HEK293 (cell line): Measurements from ENCODE around the gene MGME1.

Experiments used
- CTCF ChIA-PET: fragments of 350-600 bp; formaldehyde crosslinking; extraction: SDS; loops from one replicate; lab custom pipeline; 2021; ENCODE audit warnings: antibody characterized with exemption; lab: Yijun Ruan, JAX
- POLR2A ChIA-PET: fragments of 300-600 bp; formaldehyde crosslinking; extraction: SDS; loops from one replicate; lab custom pipeline; 2020; ENCODE audit warnings: antibody characterized with exemption, inconsistent platforms; lab: Yijun Ruan, JAX
- H3K27ac ChIP-seq: fragments of 200-500 bp; sonication (Bioruptor generic); 2 replicates; pipeline ENCODE4 v1.5.1; 2014; ENCODE audit warnings: low read depth, low read length, control low read depth, inconsistent platforms; ENCODE audit errors: extremely low read depth
- H3K36me3 ChIP-seq, 2 experiments: fragments of 200-500 bp in 1 of 2; sonication (Bioruptor generic) in 1 of 2; 1 replicate in 1 of 2; 2 replicates in 1 of 2; pipeline ENCODE4 v1.5.1; 2014 to 2017; ENCODE audit warnings: inconsistent platforms in 2 of 2, low read length in 2 of 2; ENCODE audit not compliant: control insufficient read depth in 2 of 2, insufficient read depth in 1 of 2
- H3K4me1 ChIP-seq: fragments of 200-500 bp; sonication (Bioruptor generic); 2 replicates; pipeline ENCODE4 v1.5.1; 2014; ENCODE audit warnings: mild to moderate bottlenecking, low read length, inconsistent platforms; ENCODE audit not compliant: control insufficient read depth, insufficient read depth
- H3K4me3 ChIP-seq: 2 replicates; pipeline ENCODE4 v1.5.1; 2011; ENCODE audit warnings: low read depth, mild to moderate bottlenecking, control low read depth, low read length, moderate library complexity
- H3K9me3 ChIP-seq: fragments of 200-500 bp; sonication (Bioruptor generic); 2 replicates; pipeline ENCODE4 v1.5.1; 2014; ENCODE audit warnings: low read depth, low read length, inconsistent platforms; ENCODE audit not compliant: control insufficient read depth, insufficient read depth
- BCL11A ChIP-seq: fragments of 450-650 bp; formaldehyde crosslinking; IDR thresholded peaks from 2 replicates; pipeline ENCODE4 v1.5.1; 2016; ENCODE audit warnings: low read depth, missing biosample characterization, missing genetic modification characterization
- BCL6B ChIP-seq: fragments of 450-650 bp; formaldehyde crosslinking; IDR thresholded peaks from 2 replicates; pipeline ENCODE4 v1.5.1; 2017; ENCODE audit warnings: missing biosample characterization, missing genetic modification characterization
- GLI4 ChIP-seq: fragments of 450-650 bp; formaldehyde crosslinking; IDR thresholded peaks from 2 replicates; pipeline ENCODE4 v1.5.1; 2016; ENCODE audit warnings: missing biosample characterization, missing genetic modification characterization
- GLIS2 ChIP-seq: fragments of 450-650 bp; formaldehyde crosslinking; IDR thresholded peaks from 2 replicates; pipeline ENCODE4 v1.5.1; 2016; ENCODE audit warnings: missing biosample characterization, missing genetic modification characterization
- KLF7 ChIP-seq: fragments of 450-650 bp; formaldehyde crosslinking; IDR thresholded peaks from 2 replicates; pipeline ENCODE4 v1.5.1; 2016; ENCODE audit warnings: missing biosample characterization, missing genetic modification characterization, borderline replicate concordance
- TRIM28 ChIP-seq: IDR thresholded peaks from 2 replicates; pipeline ENCODE4 v1.6.1; 2011; ENCODE audit warnings: low read length, control low read depth, borderline replicate concordance
- WT1 ChIP-seq: fragments of 450-650 bp; formaldehyde crosslinking; IDR thresholded peaks from 2 replicates; pipeline ENCODE4 v1.5.1; 2016; ENCODE audit warnings: missing biosample characterization, missing genetic modification characterization
- ZBTB20 ChIP-seq: fragments of 450-650 bp; formaldehyde crosslinking; IDR thresholded peaks from 2 replicates; pipeline ENCODE4 v1.5.1; 2016; ENCODE audit warnings: missing biosample characterization, missing genetic modification characterization
- ZEB2 ChIP-seq: fragments of 450-650 bp; formaldehyde crosslinking; IDR thresholded peaks from 2 replicates; pipeline ENCODE4 v1.5.1; 2016; ENCODE audit warnings: missing biosample characterization, missing genetic modification characterization
- ZNF114 ChIP-seq: fragments of 450-650 bp; formaldehyde crosslinking; IDR thresholded peaks from 2 replicates; pipeline ENCODE4 v1.5.0; 2017; ENCODE audit warnings: missing biosample characterization, missing genetic modification characterization
- ZNF138 ChIP-seq: fragments of 450-650 bp; formaldehyde crosslinking; IDR thresholded peaks from 2 replicates; pipeline ENCODE4 v1.5.1; 2016; ENCODE audit warnings: missing biosample characterization, missing genetic modification characterization, borderline replicate concordance
- ZNF404 ChIP-seq: fragments of 450-650 bp; formaldehyde crosslinking; IDR thresholded peaks from 2 replicates; pipeline ENCODE4 v1.5.1; 2017; ENCODE audit warnings: missing biosample characterization, missing genetic modification characterization
- ZNF416 ChIP-seq: fragments of 450-650 bp; formaldehyde crosslinking; IDR thresholded peaks from 2 replicates; pipeline ENCODE4 v1.5.1; 2016; ENCODE audit warnings: missing biosample characterization, missing genetic modification characterization
- ZNF433 ChIP-seq: fragments of 450-650 bp; formaldehyde crosslinking; IDR thresholded peaks from 2 replicates; pipeline ENCODE4 v1.5.1; 2016; ENCODE audit warnings: missing biosample characterization, missing genetic modification characterization, low read depth
- ZNF473 ChIP-seq: fragments of 450-650 bp; formaldehyde crosslinking; IDR thresholded peaks from 2 replicates; pipeline ENCODE4 v1.5.1; 2017; ENCODE audit warnings: missing biosample characterization, missing genetic modification characterization
- ZNF549 ChIP-seq: fragments of 450-650 bp; IDR thresholded peaks from 2 replicates; pipeline ENCODE4 v1.5.1; 2018; ENCODE audit warnings: missing biosample characterization, missing genetic modification characterization, mild to moderate bottlenecking, inconsistent platforms, moderate library complexity
- ZNF585B ChIP-seq: fragments of 450-650 bp; formaldehyde crosslinking; IDR thresholded peaks from 2 replicates; pipeline ENCODE4 v1.5.1; 2016; ENCODE audit warnings: missing biosample characterization, missing genetic modification characterization
- ZNF621 ChIP-seq: fragments of 450-650 bp; formaldehyde crosslinking; IDR thresholded peaks from 2 replicates; pipeline ENCODE4 v1.5.1; 2017; ENCODE audit warnings: missing biosample characterization, missing genetic modification characterization
- ZNF664 ChIP-seq: fragments of 450-650 bp; formaldehyde crosslinking; IDR thresholded peaks from 2 replicates; pipeline ENCODE4 v1.5.1; 2016; ENCODE audit warnings: missing biosample characterization, missing genetic modification characterization
- ZNF707 ChIP-seq: fragments of 450-650 bp; formaldehyde crosslinking; IDR thresholded peaks from 2 replicates; pipeline ENCODE4 v1.5.1; 2016; ENCODE audit warnings: missing biosample characterization, missing genetic modification characterization
- TF ChIP-seq, protein P1 (sequence below): fragments of 450-650 bp; formaldehyde crosslinking; IDR thresholded peaks from 2 replicates; pipeline ENCODE4; 2016; ENCODE audit warnings: missing biosample characterization, missing genetic modification characterization
- TF ChIP-seq, protein P2 (sequence below): fragments of 450-650 bp; formaldehyde crosslinking; IDR thresholded peaks from 2 replicates; pipeline ENCODE4 v1.5.1; 2017; ENCODE audit warnings: missing biosample characterization, missing genetic modification characterization

The MGME1 gene

DNA sequence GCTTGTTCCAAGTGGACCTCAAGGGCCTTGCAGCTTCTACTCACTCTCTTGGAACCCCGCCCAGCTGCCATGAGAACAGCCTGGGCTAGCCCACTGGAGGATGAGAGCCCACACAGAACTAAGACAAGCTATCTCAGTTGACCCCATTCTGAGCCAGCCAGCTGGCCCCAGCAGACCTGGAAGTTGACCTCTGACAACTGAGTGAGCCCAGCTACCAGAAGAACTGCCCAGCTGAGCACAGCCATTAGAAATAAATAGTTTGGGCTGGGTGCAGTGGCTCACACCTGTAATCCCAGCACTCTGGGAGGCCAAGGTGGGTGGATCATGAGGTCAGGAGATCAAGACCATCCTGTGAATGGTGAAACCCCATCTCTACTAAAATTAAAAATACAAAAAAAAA, 37.3 kb upstream of the MGME1 start:
- Histone ChIP-seq H3K4me1 (no peaks in the 10 kb centered on the region), H3K9me3 (no peaks in the 10 kb centered on the region), H3K27ac (no peak overlapping the region), H3K4me3 (no peak overlapping the region), H3K36me3 (no peaks in the 10 kb centered on the region)
- ChIA-PET CTCF (interaction anchor here (0.6 to 1.1 kb wide), 2 partner anchors 7 to 1109 kb away, joined by 3 to 4 read pairs; no protein-coding TSS in a partner anchor), POLR2A (no interaction called here)
- TF ChIP-seq ZBTB20 (no peak), ZNF416 (tag by site-specific recombination) (no peak), ZNF664 (tag by site-specific recombination) (no peak), ZNF473 (tag by site-specific recombination) (no peak), ZNF585B (tag by site-specific recombination) (no peak), BCL6B (tag by site-specific recombination) (no peak), BCL11A (tag by site-specific recombination) (no peak), ZNF707 (tag by site-specific recombination) (no peak), ZNF433 (tag by site-specific recombination) (no peak), GLI4 (tag by site-specific recombination) (no peak), ZNF404 (tag by site-specific recombination) (no peak), GLIS2 (no peak), ZNF621 (tag by site-specific recombination) (no peak), ZNF114 (tag by site-specific recombination) (no peak), ZEB2 (tag by site-specific recombination) (no peak), ZNF138 (tag by site-specific recombination) (no peak), WT1 (tag by site-specific recombination) (no peak), TRIM28 (no peak)
- TF ChIP-seq, protein P1, sequence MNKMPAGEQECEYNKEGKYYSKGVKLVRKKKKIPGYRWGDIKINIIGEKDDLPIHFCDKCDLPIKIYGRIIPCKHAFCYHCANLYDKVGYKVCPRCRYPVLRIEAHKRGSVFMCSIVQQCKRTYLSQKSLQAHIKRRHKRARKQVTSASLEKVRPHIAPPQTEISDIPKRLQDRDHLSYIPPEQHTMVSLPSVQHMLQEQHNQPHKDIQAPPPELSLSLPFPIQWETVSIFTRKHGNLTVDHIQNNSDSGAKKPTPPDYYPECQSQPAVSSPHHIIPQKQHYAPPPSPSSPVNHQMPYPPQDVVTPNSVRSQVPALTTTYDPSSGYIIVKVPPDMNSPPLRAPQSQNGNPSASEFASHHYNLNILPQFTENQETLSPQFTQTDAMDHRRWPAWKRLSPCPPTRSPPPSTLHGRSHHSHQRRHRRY (tag by site-specific recombination) = no peak

- no peak overlapping the region for H3K4me3 ChIP-seq
- H3K4me1 ChIP-seq = no peaks in the 10 kb centered on the region
- CTCF ChIA-PET = no interaction called here
- no peaks in the 10 kb centered on the region for H3K36me3 ChIP-seq
- H3K27ac ChIP-seq = no peak overlapping the region
- TF ChIP-seq KLF7 (tag by site-specific recombination) = no peak
- TF ChIP-seq, protein P2, sequence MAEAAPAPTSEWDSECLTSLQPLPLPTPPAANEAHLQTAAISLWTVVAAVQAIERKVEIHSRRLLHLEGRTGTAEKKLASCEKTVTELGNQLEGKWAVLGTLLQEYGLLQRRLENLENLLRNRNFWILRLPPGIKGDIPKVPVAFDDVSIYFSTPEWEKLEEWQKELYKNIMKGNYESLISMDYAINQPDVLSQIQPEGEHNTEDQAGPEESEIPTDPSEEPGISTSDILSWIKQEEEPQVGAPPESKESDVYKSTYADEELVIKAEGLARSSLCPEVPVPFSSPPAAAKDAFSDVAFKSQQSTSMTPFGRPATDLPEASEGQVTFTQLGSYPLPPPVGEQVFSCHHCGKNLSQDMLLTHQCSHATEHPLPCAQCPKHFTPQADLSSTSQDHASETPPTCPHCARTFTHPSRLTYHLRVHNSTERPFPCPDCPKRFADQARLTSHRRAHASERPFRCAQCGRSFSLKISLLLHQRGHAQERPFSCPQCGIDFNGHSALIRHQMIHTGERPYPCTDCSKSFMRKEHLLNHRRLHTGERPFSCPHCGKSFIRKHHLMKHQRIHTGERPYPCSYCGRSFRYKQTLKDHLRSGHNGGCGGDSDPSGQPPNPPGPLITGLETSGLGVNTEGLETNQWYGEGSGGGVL = no peak
- TF ChIP-seq ZNF549 = no peak
- no peaks in the 10 kb centered on the region for H3K9me3 ChIP-seq
- POLR2A ChIA-PET = no interaction called here
Measured at GRCh38 chr20:17932396-17932795, 36.4 kb upstream of the MGME1 start.
